Measurements from ENCODE around the gene CYTH3. TPM values are rescaled to one million over a fixed set of nuclear protein-coding genes. Genes with fewer than 3 reads are reported as not detected.

Gene CYTH3
- total RNA-seq, 2 donors from 2014 or later = 26.4 to 30.2 TPM

- intact Hi-C loops (cut with DNase I) = no loop called here
- DNase-seq (no peak), ATAC-seq (no peak)
These were observed 124.8 kb downstream of the CYTH3 start for GRCh38 chr7:6147627-6148026.

- DNase-seq (no peak), ATAC-seq (no peak)
- intact Hi-C loops (cut with DNase I) = no loop called here
These were observed 125.8 kb downstream of the CYTH3 start for GRCh38 chr7:6146666-6147065.

GRCh38 chr7:6143997-6144396 lies 128.4 kb downstream of the CYTH3 start:
- intact Hi-C loops (cut with DNase I) = no loop called here
- ATAC-seq = no peak
- DNase-seq = no peak

GRCh38 chr7:6142871-6143380 lies 129.5 kb downstream of the CYTH3 start:
- ATAC-seq = no peak
- intact Hi-C loops (cut with DNase I) = no loop called here
- no peak for DNase-seq

GRCh38 chr7:6139189-6139996 lies 133.0 kb downstream of the CYTH3 start:
- ATAC-seq (peak; percentile 37 to 38), DNase-seq (no peak)
- intact Hi-C loops (cut with DNase I) = no loop called here

GRCh38 chr7:6136475-6136874 lies 135.9 kb downstream of the CYTH3 start:
- DNase-seq (no peak), ATAC-seq (no peak)
- intact Hi-C loops (cut with DNase I) = no loop called here

DNA sequence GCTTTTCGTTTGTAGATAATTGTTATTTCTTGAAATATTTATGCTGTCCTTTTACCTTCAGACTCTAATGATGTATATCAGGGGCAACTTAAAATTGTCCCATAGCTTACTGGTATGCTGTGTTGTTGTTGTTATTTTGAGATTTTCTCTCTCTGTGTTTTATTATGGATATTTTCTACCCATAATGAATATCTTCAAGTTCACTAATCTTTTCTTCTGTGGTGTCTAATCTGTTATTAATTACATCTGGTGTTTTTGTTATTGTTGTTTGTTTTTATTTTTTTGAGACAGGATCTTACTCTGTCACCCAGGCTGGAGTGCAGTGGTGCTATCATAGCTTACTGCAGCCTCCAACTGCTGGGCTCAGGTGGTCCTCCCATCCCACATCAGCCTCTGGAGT lies 139.2 kb downstream of the CYTH3 start:
- DNase-seq (no peak), ATAC-seq (no peak)
- intact Hi-C loops (cut with DNase I) = no loop called here

GRCh38 chr7:6130007-6130587 lies 142.3 kb downstream of the CYTH3 start:
- no peak for ATAC-seq
- intact Hi-C loops (cut with DNase I) = no loop called here
- no peak for DNase-seq

- intact Hi-C loops (cut with DNase I) = no loop called here
- DNase-seq (no peak), ATAC-seq (no peak)
These were observed 144.2 kb downstream of the CYTH3 start for GRCh38 chr7:6128205-6128604.

- DNase-seq (no peak), ATAC-seq (no peak)
- intact Hi-C loops (cut with DNase I) = no loop called here
These were observed 145.3 kb downstream of the CYTH3 start for GRCh38 chr7:6127110-6127490.

DNA sequence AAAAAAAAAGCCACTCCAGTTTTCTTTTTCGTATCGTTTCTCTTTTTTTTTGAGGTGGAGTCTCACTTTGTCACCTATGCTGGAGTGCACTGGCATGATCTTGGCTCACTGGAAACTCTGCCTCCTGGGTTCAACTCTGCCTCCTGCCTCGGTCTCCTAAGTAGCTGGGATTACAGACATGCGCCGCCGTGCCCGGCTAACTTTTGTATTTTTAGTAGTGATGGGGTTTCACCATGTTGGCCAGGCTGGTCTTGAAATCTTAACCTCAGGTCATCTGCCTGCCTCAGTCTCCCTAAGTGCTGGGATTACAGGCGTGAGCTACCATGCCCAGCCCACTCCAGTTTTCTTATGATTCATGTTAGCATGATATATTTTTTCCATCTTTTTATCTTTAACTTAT lies 148.6 kb downstream of the CYTH3 start:
- DNase-seq (no peak), ATAC-seq (no peak)

GRCh38 chr7:6121141-6121540 lies 151.3 kb downstream of the CYTH3 start:
- ATAC-seq (no peak), DNase-seq (no peak)
- intact Hi-C loops (cut with DNase I) = no loop called here

More for the DNA sequence above, 148.6 kb downstream of the CYTH3 start:
- intact Hi-C loops (cut with DNase I) = no loop called here

- intact Hi-C loops (cut with DNase I) = no loop called here
- DNase-seq (no peak), ATAC-seq (no peak)
These were observed 154.9 kb downstream of the CYTH3 start for GRCh38 chr7:6117533-6117932.

- ATAC-seq = no peak
- intact Hi-C loops (cut with DNase I) = no loop called here
- DNase-seq = no peak
These were observed 156.2 kb downstream of the CYTH3 start for GRCh38 chr7:6116211-6116610.

Other genes with a start within 250 kb of the CYTH3 start
- under 1 TPM; 0.26 to 0.29 TPM for gene ANKRD61, start 241.2 kb downstream of the CYTH3 start, total RNA-seq
- gene EIF2AK1, start 213.4 kb downstream of the CYTH3 start, total RNA-seq = 10 to 100 TPM; 46.9 to 58.7 TPM
- gene USP42, start 167.7 kb downstream of the CYTH3 start, total RNA-seq = 1 to 10 TPM; 4.6 to 6.3 TPM
- gene FAM220A, start 76.3 kb upstream of the CYTH3 start, total RNA-seq = 10 to 100 TPM; 16.6 to 16.7 TPM
- 100 to 1,000 TPM; 135 to 169 TPM for gene RAC1, start 101.9 kb upstream of the CYTH3 start, total RNA-seq
- gene DAGLB, start 175.3 kb upstream of the CYTH3 start, total RNA-seq = 10 to 100 TPM in 1 of 2 donors, 1 to 10 TPM in 1; 8.6 to 11.9 TPM
- gene KDELR2, start 211.5 kb upstream of the CYTH3 start, total RNA-seq = 100 to 1,000 TPM in 1 of 2 donors, 10 to 100 TPM in 1; 90.8 to 122 TPM

Measured in left cardiac atrium (tissue), 4 donors.